Esophagus mucosa (tissue), 1 donor: Measurements from ENCODE around the gene ITPR1. TPM values are rescaled to one million over a fixed set of nuclear protein-coding genes. Genes with fewer than 3 reads are reported as not detected.

Source experiments
- ATAC-seq: fragments of 200-7000 bp; cut with Tn5 transposase; one replicate; pipeline ENCODE4 v1.9.1; 2020
- total RNA-seq: library from RNA; stranded (reverse); gene quantifications from one replicate; pipeline ENCODE4 v1.2.4, GENCODE V29; 2023
- donor health status: DM: yes; HTN: yes; CAD: no.

Gene ITPR1
- total RNA-seq, 1 donor from 2014 or later, result 12.7 TPM

GRCh38 chr3:4746241-4746958 lies 253.3 kb downstream of the ITPR1 start:
- ATAC-seq, result peak; percentile 9

GRCh38 chr3:4748127-4748526 lies 255.0 kb downstream of the ITPR1 start:
- no peak for ATAC-seq

GRCh38 chr3:4748701-4749378 lies 255.7 kb downstream of the ITPR1 start:
- no peak for ATAC-seq

GRCh38 chr3:4749567-4750002 lies 256.4 kb downstream of the ITPR1 start:
- no peak for ATAC-seq

- ATAC-seq, result peak; percentile 59
These were observed 257.3 kb downstream of the ITPR1 start for GRCh38 chr3:4750306-4750968.

- peak; percentile 65 for ATAC-seq
These were observed 257.9 kb downstream of the ITPR1 start for GRCh38 chr3:4751029-4751501.

- ATAC-seq, result peak; percentile 63
These were observed 258.5 kb downstream of the ITPR1 start for GRCh38 chr3:4751502-4752101.

GRCh38 chr3:4752201-4753072 lies 259.3 kb downstream of the ITPR1 start:
- peak; percentile 48 for ATAC-seq

- no peak for ATAC-seq
These were observed 260.0 kb downstream of the ITPR1 start for GRCh38 chr3:4753073-4753691.

GRCh38 chr3:4754180-4755086 lies 261.3 kb downstream of the ITPR1 start:
- ATAC-seq, result no peak

- ATAC-seq, result peak; percentile 87
These were observed 262.4 kb downstream of the ITPR1 start for GRCh38 chr3:4755566-4755965.

GRCh38 chr3:4756057-4756775 lies 263.1 kb downstream of the ITPR1 start:
- no peak for ATAC-seq

- no peak for ATAC-seq
These were observed 263.9 kb downstream of the ITPR1 start for GRCh38 chr3:4756855-4757574.

- no peak for ATAC-seq
These were observed 264.6 kb downstream of the ITPR1 start for GRCh38 chr3:4757575-4758248.

GRCh38 chr3:4758249-4758860 lies 265.2 kb downstream of the ITPR1 start:
- no peak for ATAC-seq

- no peak for ATAC-seq
These were observed 266.0 kb downstream of the ITPR1 start for GRCh38 chr3:4758957-4759656.

- no peak for ATAC-seq
These were observed 266.7 kb downstream of the ITPR1 start for GRCh38 chr3:4759689-4760312.
